ENCODE measurements around the gene PIP4K2C.

- TF ChIP-seq CTCF (IDR thresholded peaks at IDR 0.05; ENCODE audit: low read length) (no peak), EZH2 (optimal IDR thresholded peaks at IDR 0.05; ENCODE audit: low read depth, low read length) (no peak), EZH2phosphoT487 (IDR thresholded peaks at IDR 0.05; ENCODE audit: low read length) (no peak)
Measured at GRCh38 chr12:57616383-57617101, 25.6 kb downstream of the PIP4K2C start.

All from MM.1S (cell line).